IPS DF 4.7 (cell line): ENCODE data around the gene BPIFB3.

Experiments
- DNase-seq: peaks from one replicate; pipeline ENCODE4 v3.0.0-alpha.2; 2013; ENCODE audit warnings: low spot score; ENCODE audit errors: extremely low read depth

The BPIFB3 gene, protein sequence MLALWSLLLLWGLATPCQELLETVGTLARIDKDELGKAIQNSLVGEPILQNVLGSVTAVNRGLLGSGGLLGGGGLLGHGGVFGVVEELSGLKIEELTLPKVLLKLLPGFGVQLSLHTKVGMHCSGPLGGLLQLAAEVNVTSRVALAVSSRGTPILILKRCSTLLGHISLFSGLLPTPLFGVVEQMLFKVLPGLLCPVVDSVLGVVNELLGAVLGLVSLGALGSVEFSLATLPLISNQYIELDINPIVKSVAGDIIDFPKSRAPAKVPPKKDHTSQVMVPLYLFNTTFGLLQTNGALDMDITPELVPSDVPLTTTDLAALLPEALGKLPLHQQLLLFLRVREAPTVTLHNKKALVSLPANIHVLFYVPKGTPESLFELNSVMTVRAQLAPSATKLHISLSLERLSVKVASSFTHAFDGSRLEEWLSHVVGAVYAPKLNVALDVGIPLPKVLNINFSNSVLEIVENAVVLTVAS

DNA sequence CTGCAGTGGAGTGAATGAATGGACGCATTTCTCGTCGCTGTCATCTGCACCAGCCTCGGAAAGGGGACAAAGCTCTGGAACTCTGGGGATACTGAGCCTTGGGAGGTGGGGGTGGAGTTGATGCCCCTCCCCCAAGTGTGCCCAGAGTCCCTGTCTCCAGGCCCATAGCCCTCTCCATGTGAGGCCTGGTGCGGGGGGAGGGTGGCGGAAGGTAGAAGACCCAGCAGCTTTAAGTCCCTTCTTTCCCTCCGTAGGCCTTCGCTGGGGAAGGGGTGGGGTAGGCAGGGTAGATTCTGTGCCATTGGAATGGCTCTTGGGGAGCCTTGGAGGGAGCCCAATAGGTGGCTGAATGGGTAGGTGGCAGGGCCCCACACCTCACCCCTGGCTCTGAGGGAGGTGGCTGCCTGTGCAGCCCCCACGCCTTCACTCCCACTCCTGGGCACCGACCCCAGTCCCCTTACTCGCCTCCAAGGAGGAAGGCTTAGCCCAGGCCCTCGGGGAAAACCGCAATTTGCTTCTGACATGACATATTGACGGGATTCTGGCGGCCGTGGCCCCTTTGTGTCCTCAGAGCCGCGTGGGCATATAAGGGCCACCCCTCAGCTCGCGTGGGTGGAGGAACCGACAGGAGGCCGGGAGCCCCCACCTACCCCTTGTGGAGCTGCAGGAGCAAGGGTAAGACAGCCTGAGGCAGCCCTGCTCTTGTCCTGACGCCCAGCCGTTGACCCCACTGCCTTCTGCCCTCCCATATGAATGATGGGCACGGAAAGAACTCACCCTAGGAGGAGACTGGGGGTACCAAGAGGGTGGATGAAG lies at the start of gene BPIFB3:
Gene BPIFB3, plus strand, starts transcription at position 613 of the 816 bp plus-strand sequence. CDS start 1,533 bp downstream, outside the sequence.
- no peak for DNase-seq

- DNase-seq: no peak
Observed at GRCh38 chr20:33004141-33004751, 49.5 kb upstream of the BPIFB3 start, which contains the start of gene SUN5. Gene SUN5, minus strand, starts transcription at chr20:33004433. Its CDS starts 93 bp downstream, at chr20:33004340.

DNA sequence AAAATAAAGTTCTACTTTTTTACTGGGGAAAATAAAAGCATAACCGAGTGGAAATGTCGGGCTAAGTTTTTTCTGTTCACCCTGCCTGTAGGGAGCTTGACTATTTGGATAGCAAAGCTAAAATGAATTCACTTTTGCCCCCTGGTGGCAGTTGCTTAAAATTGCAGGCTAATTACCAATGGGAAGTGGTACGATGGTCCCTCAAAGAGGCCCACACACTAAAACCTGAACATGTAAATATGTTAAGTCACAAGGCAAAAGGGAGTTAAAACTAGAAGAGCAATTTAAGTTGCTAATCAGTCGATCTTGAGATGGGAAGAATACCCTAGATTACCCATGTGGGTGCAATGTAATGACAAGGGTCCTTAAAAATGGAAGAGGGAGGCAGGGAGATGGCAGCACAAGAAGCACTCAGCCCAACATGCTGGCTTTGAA lies 48.6 kb upstream of the BPIFB3 start:
- DNase-seq: peak; percentile 25

DNA sequence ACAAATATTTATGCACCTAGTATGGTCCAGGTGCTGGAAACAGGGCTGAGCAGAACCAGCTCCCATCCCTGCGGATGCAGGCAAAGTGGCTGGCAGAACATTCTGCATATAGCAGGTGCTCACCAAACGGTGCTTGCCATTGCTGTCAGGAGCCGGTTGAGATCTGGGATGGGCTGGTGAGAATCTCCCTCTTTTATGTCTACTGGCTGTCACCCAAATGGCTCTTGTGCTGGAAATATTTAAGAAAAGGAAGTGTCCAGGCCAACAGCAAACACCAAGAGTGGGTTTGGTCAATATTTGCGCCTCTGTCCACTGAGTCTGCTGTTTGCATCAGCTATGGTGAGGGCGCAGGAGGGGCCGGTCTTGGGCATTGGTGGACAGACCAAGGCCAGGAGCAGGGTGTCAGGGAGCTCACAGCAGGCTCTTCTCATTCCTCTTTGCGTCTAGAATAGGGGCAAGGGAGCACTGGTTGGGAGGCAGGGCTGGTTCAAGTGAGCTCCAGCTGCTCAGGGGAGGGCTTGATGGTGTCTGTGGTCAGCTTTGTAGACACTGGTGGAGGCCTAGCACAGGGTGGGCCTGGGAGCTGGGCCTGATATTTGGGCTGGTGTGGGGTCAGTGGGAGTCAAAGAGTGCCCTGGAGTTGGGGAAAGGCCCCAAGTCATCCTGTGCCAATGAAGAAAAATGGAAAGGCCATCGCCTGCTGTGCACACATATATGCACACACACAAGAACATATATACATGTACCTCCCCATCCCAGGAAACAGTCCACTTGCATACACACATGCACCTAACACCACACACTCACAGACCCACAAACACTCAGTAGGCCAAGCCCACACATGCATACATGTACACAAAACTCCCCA lies 47.6 kb upstream of the BPIFB3 start:
- no peak for DNase-seq

GRCh38 chr20:33006776-33007375 lies 46.8 kb upstream of the BPIFB3 start:
- no peak for DNase-seq

GRCh38 chr20:33007376-33008335 lies 46.0 kb upstream of the BPIFB3 start, which contains the start of gene BPIFB2:
Gene BPIFB2, plus strand, starts transcription at chr20:33007704. Its CDS starts 871 bp downstream, at chr20:33008575.
- DNase-seq: no peak

DNA sequence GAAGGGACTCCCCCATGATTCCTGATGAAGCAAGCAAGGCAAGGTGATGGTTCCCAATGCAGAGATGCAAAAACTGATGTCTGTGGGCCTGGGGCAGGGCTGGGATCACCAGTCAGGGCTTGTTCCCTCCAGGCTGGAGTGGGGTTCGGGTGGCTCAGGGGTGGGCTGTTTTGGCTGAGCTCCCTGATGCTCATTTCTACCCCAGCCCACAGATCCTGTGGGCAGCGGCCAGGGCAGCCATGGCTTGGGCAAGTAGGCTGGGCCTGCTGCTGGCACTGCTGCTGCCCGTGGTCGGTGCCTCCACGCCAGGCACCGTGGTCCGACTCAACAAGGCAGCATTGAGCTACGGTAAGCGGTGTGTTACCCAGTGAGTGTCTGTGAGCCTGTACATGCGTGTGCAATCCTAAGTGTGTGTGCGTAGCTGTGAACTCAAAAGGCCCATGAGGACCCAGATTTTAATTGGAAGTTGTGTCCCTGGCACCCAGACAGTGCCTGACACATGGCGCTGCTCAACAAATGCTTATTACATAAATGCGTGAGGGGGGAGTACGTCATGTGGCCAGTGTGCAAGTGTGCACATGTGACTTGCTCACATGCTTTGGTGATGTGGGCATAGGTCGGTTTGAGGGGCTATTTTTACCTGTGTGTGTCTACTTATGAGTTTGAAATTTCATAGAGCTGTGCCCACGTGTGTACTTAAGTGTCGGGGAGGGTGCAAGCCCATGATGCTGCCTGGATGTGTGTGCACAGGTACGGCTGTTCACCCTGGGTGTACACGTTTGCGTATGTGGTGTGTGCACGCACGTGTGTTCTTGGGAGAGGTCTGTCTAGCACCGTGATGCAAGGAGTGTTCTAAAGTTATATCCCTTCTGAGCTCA lies 45.1 kb upstream of the BPIFB3 start:
- DNase-seq: no peak

DNA sequence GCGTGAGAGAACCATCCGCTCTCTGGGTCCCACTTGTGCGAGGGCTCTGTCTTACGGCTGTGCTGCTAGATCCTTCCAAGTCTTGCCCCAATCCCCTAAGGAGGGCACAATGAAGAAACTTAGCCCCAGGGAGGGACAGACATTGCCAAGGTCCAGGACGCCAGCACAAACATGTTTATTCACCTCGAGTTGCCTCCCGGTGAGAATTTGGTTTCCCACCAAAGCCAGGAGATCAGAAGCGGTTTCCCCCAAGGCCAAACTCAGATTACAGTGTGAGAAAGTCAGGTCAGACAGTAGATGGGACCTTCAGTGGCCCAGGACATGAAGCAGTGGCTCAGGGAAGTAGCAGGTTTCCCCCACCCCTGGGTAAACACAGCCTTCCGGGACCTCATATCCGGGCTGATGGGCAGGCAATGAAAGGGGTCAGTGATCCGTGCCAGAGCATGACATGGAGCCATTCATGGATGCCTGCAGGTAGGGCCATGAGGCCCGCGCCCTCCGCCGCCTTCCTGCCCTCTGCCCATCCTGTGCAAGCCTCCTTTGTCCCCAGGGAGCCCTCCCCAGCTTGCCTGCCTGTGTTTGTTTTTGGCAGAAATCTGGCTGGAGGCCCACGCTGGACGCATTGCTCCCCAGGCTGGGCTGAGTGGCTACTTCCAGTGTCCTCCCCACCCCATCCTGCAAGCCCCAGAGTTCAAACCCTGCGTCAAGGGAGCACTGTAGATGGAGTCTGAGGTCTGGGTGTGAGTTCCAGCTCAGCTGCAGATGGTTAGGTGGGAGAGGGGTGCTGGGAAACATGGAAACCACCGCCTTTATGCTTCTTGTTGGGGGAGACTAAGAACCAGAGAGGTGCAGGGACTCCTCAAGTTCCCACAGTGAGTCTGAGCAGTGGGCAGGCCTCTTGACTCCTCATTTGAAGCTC lies 44.2 kb upstream of the BPIFB3 start:
- DNase-seq: no peak

DNA sequence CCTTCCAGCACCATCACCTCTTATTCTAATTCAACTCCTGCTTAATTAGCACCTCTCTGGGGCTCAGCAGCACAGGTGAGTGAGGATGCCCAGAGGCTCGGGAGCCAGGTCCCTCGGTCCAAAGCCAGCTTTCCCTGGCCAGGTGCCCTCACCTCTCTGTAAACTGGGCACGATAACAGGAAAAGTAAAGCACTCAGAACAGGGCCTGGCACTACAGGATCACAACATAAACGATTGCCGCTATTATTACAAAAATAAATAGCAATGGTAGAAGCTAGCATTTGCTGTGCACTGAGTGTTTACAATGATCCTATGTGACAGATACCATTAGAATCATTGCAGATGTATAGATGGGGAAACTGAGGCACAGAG lies 43.6 kb upstream of the BPIFB3 start:
- DNase-seq: no peak

GRCh38 chr20:33010674-33011449 lies 42.8 kb upstream of the BPIFB3 start:
- DNase-seq: no peak

GRCh38 chr20:33012327-33013189 lies 41.1 kb upstream of the BPIFB3 start:
- DNase-seq: no peak

DNA sequence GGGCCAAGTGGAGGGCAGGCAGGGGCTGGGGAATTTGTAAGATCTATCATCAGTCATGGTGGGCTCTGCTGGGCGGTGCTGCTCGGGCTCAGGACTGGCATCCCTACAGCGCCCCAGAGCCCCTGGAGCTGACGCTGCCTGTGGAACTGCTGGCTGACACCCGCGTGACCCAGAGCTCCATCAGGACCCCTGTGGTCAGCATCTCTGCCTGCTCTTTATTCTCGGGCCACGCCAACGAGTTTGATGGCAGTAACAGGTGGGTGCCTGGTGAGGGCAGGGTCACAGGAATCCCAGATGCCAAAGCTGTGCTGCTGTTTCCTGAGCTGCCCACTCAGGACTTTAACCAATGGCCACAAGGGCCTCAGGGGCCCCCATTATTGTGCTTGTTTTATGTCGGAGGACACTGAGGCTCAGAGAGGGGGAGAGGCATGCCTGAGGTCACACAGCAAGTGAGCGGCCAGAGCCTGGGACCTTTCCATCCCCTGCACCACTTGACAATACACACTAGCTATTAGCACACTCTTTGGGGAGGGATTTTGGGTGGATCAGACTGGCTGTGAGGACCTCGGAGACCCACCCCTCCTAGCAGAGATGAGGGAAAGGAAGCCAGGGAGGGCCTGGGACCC lies 39.9 kb upstream of the BPIFB3 start:
- DNase-seq: no peak

DNA sequence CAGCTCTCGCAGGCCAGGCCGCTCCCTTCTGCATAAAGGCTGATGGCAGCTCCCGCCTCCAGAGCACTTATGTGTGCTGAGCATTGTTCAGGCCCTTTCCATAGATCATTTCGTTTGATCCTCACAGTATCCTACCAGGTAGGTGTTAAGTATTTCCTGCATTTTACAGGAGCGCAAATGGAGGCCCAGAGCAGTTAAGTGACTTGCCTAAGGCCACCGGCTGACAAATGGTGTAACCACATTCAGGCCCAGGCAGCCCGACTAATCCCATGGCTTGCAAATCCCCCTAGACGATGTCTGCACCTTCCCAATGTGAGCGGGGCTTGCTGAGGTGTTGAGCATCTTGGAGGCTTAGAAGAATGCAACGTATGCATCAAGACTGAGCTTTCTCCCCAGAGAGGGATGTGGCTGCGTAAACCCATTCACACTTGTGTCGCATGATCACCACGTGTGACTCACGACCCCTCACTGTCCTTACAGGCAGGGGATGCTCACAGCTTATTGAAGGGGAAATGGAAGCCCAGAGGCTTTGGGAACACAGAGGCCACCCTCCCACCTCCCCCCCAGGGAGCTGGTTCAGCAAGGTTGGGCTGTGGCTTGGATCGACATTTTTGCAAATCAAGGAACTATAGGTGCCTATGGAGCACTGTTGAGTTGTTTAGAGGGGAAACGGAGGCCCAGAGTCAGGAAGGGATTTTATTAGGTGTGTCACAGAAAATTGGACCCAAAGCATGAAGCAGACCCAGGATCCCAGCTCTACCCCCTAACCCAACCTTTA lies 39.2 kb upstream of the BPIFB3 start:
- no peak for DNase-seq

- DNase-seq: no peak
Observed at GRCh38 chr20:33015114-33015484, 38.6 kb upstream of the BPIFB3 start.
